ENCODE results near the gene RMND1.
A peak's percentile ranks its signal among the peaks of the same experiment; 100 is the strongest.

RMND1 gene

DNA sequence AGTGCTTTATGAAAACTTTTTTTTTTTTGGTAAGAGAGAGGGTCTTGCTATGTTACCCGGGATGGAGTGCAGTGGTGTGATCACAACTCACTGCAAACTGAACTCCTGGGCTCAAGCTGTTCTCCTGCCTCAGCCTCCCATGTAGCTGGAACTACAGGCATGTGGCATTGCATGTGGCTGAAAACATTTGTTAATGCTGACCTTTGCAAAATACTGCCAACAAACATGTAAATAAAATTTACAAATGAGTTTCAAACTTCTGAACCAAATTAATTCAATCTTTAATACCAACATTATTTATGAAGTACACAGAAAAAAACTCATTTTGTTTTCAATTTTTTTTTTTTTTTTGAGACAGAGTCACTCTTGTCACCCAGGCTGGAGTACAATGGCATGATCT is 34.4 kb downstream of the RMND1 start:
- DNase-seq (ENCODE audit: low spot score), result no peak

DNA sequence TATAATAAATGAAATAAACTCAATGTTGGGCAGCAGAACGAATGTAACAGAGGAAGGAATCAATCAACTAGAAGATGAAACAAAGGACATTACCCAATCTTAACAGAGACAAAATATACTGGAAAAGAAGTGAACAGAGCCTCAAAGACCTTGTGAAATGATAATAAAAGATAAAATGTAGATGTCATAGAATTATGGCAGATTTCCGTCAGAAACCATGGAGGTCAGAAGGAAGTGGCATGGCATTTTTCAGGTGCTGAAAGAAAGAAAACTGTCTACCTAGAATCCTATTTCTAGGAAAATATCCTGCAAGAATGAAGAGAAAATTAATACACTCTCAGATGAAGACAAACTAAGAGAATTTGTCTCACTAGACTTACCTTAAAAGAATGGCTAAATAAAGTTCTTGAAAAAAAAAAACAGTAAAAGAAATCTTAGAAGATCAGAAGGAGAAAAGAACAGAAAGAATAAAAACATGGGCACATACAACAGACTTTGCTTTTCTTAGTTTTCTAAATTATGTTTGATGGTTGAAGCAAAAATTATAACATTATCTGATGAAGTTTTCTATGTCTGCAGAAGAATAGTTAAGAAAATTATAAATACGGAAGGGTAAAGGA is 37.2 kb downstream of the RMND1 start:
- DNase-seq (ENCODE audit: low spot score), result no peak

GRCh38 chr6:151413372-151414145 is 38.4 kb downstream of the RMND1 start:
- DNase-seq (ENCODE audit: low spot score), result no peak

DNA sequence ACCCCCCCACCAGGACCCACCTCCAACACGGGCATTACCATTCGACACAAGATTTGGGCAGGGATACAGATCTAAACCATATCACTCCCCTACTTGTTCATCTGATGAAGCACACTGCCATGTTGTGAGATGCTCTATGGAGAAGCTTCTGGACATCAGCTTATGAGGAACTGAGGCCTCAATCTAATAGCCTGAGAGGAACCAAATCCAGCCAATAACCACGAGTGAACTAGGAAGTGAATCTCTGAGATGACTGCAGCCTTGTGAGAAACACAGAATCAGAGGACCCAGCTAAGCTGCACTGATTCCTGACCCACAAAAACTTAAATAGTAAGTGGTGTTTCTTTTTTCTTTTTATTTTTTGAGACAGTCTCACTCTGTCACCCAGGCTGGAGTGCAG is 39.0 kb downstream of the RMND1 start:
- no peak for DNase-seq (ENCODE audit: low spot score)

- no peak for DNase-seq (ENCODE audit: low spot score)
These were observed 42.2 kb downstream of the RMND1 start for GRCh38 chr6:151409679-151410078.

DNA sequence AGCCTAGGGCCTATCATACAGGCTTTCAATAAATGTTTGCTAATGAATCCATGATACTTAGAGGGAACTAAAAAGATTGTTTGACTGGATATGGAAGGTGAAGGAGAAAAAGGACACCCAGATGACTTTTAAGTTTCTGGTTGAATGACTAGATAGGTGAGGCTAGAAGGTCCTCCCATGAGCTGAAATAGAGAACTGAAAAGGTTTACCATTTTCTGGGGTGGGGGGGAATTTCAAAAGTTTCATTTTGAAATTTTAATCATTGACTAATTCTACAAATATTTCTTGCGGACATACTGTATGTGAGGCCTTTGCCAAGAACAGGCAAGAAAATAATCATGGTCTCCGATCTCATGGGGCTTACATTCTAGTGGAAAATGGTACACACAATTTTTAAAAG is 42.7 kb downstream of the RMND1 start:
- no peak for DNase-seq (ENCODE audit: low spot score)

DNA sequence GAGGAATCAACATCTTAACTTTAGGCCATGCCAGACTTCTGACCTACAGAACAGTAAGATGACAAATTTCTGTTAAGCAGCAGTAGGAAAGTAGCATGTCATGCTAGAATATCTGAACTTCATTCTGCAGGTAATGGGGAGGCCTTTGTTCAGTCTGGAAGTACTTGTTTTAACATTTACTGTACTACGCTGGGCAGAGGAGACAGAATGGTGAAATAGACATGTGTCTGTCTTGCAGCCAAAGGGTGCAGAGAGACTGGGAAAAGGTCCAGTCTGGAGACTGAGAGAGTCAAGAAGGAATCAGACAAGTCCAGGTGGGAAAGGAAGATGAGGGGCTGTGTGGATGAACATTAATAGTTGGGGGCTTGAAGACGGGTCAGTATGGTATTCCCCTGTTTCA is 43.1 kb downstream of the RMND1 start:
- DNase-seq (ENCODE audit: low spot score), result no peak

GRCh38 chr6:151403919-151404308 is 48.0 kb downstream of the RMND1 start:
- no peak for DNase-seq (ENCODE audit: low spot score)

DNA sequence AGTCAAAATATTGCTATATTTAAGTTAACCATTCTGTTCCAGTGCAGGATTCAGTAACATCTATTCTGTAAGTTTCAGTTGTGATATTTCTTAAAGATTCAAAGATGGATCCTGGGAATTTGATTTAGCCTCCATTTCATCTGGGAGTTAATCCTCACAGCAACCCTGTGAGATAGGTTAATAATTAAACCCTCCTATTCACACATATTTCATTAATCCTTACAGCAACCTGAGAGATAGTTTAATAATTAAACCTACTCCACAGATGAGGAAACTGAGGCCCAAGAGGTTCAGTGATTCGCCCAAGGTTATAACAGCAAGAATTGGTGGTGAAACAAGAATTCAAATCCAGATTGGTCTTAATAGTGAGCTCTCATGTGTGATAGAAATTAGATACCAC is 49.7 kb downstream of the RMND1 start:
- DNase-seq (ENCODE audit: low spot score), result no peak

DNA sequence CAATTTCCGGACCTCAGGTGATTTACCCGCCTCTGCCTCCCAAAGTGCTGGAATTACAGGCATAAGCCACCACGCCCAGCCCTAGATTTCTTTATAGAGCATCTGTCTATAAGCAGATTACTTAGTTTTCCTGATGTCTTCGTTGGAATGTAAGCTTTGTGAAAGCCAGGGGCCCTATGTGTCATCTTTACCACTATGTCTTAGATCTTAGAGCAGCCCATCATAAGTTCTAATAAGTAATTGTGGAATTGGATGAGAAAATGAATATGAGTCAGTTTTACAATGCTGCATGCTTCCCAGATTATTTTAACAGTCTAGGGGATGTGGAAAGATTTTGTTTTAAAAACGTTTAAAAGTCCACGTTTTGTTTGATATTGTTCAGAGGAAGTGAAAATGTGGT is 51.5 kb downstream of the RMND1 start:
- DNase-seq (ENCODE audit: low spot score), result no peak

GRCh38 chr6:151399679-151400078 is 52.2 kb downstream of the RMND1 start:
- no peak for DNase-seq (ENCODE audit: low spot score)

DNA sequence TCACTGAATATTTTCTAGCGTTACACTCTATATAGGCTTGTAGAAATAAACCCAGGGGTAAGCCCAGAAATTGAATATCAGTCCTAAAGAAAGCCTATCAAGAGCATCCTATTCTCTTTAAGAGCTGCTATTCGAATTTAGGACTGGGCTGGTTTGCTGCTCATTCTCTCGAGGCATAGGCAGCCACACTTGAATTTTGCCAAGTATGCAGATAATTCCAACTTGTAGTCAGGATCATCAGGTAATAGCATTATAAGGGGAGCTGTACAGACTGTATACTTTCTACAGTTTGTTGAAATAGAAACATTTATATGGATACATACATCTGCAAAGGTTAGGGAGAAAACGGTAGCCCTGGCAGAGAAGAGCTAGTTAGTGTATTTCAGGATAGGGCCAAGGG is 58.5 kb downstream of the RMND1 start:
- DNase-seq (ENCODE audit: low spot score), result no peak

DNA sequence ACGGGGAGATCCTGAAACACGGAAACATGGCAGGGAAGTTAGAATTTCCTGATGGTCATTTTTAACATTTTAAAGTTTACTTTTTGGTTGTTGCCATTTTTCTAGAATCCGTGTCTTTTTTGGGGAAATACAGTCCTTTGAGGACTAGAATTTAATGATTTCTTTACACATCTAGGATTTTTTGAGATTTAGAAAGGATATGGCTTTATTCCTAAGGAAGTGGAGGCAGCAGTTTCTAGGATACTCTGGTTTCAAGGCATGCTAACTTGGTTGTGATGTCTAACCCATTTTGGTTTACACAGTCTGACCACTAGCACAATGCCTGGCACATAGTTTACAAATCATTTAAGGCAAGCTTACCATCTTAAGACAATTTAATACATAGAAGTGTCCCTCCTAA is 59.5 kb downstream of the RMND1 start:
- no peak for DNase-seq (ENCODE audit: low spot score)

DNA sequence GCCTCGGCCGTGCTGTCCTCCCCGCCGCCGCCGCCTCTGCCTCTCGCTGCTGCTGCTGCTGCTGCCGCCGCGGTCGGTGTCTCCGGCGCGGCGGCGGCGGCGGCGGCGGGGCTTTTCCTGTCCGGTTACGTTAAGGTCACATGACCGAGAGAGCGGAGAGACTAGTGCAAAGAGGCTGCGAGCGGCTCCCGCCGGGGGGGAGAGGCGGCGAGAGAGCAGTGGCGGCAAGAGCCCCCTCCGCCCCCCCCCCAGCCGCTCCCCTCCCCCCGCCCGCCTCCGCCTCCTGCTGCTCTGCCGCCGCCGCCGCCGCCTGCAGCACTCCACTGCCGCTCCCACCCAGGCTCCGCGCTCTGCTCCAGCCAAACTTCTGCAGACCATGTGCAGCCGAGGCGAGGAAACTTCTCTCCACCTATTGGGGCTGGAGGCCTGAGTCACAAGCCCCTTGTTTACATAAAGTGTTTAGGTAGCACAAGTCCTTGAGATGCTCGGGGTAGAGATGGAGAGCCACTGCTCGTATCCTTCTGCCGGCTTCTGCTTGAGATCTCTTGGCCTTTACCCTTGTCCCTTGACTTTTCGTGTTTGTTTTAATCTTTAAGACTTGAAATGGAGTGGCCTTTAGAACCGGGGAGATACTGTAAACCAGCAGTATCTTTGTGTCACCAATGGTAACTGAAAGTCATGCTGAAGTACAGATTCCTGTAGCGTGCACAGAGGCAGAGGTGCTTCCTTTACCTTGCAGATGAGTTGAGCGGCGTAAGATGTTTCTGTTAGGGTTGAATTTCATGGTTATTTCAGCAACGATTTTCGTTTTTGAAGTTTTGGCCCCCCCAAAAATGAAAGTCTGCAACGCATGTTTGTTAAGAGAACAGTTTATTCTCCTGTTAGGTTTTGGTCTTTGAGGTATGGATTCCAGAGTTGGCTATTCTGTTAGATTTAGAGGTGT is 60.2 kb downstream of the RMND1 start, which contains the start of gene ZBTB2:
TSS of gene ZBTB2 (minus strand) at position 89 of the 943 bp plus-strand sequence. CDS start 17,922 bp downstream, outside the sequence.
- DNase-seq (ENCODE audit: low spot score), result peak; percentile 62

DNA sequence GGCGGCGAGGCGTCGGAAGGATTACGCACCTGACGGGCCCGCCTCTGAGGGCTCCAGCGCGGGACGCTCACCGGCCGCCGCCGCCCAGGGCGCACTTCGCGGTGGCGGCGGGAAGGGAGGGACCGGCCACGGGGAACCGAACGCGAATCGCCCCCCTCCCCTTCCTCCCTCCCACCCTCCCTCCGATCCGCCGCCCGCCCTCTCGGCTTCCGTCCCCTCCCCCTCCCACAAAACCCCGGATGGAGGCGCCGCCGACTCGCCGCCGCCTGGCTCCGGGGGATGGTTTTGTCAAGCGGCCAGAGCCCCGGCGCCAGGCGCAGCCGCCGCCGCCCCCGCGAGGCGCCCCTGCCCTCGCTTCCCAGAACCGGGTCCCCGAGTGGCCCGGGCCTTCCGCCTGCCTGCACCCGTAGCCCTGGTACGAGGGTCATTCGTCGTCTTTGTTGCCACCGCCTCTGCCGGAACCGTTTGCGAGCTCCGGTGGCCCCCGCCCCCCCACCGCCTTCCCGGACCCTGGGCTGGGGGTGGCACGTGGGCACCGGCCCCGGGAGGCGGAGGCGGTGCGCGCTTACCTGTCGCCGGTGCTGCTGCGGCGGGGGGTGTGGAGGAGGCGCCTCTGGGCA is 61.0 kb downstream of the RMND1 start:
- peak; percentile 73 for DNase-seq (ENCODE audit: low spot score)

GRCh38 chr6:151390276-151390850 is 61.6 kb downstream of the RMND1 start:
- peak; percentile 97 for DNase-seq (ENCODE audit: low spot score)

DNA sequence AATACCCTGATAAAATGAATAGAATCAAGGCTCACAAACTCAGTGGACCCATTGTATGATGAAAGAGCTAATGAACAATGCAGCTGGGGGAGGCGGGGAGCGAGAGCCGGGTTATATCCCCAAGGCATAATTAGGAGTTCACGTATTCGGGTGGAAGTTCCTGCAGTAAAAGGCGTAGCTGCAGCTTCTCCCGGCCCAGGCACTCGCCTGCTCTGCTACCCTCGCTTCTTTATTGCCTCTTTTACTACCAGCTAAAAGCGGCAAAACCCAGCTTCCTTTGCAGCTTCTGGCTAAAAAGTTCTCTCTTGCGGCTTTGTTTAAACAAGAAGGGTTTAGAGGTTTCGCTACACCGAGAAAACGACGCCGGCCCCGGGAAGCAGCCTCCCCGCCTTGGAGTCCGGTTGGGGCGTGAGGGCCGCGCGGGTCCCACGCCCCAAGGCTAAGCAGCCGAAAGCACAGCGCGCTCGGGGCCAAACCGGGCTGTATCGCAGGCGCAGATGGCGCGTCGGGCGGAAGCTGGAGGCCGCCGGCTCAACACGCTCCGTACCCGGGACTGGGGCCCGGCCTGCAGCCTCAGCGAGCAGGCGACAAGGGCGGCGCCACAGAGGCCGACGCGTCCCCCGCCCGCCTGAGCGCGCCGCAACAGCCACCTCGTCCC is 62.2 kb downstream of the RMND1 start:
- no peak for DNase-seq (ENCODE audit: low spot score)

DNA sequence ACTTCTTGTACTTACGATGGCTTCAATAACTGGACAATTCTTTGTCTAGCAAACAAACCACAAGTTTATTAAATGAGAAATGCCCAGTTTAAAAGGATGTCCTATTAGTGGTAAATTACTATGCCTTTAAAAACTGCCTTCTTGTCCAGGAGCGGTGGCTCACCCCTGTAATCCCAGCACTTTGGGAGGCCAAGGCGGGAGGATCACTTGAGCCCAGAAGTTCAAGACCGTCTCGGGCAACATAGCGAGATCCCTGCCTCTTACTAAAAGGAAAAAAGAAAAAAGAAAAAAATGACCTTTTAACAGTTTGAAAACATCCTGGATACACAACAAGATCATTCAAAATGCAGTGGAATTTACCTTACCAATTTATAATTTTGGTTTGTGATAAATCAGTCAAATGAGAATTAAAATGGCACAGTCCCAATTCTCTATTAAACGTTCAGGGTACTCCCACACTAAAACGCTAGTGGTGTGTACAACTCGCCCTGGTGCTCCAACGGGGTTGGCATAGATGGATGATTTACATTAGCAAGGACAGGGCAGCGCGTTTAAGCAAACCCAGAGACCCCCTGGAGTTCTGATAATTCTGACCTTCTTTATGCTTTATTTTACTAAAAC is 62.8 kb downstream of the RMND1 start:
- DNase-seq (ENCODE audit: low spot score), result no peak

DNA sequence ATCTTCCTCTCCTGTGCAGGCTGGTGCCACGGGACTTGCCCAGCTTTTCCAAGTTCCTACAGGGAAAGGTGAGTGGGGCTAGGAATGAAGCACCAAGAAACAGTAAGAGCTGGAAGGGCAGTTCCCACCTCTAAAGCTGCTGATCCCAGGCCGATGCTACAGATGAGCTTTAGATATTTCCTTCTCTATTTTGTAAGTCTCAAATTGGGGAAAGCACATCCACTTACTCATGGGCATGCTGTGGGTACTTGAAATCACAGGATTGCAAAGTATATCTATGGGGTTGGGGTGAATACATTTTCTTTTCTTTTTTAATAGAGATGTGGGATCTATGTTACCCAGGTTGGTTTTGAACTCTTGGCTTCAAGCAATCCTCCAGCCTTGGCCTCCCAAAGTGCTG is 63.7 kb downstream of the RMND1 start:
- DNase-seq (ENCODE audit: low spot score), result no peak

- DNase-seq (ENCODE audit: low spot score), result no peak
These were observed 64.6 kb downstream of the RMND1 start for GRCh38 chr6:151387175-151387970.

All from activated CD4-positive, alpha-beta T cell treated with anti-CD3 and anti-CD28 coated beads, Interleukin-2, Interleukin-4, amounts not matched to agents 100 ng/mL and 50 ng/mL, durations not matched to agents 16 hours and 8 hours (primary cell).